Stomach (tissue), 4 donors: ENCODE measurements around the gene NFXL1.

Experiments
- CTCF ChIP-seq, 7 experiments: fragments of 450-650 bp in 4 of 7; fragments of 200-600 bp in 3 of 7; sonication (generic) in 3 of 7; IDR thresholded peaks; one replicate each; pipeline ENCODE4 v1.5.1; 2016 to 2019; ENCODE audit warnings: antibody characterized with exemption in 7 of 7, control low read depth in 2 of 7, mild to moderate bottlenecking in 1 of 7
- POLR2A ChIP-seq, 4 donors: fragments of 450-650 bp; IDR thresholded peaks; one replicate each; pipeline ENCODE4 v1.6.1; 2016; ENCODE audit warnings: antibody characterized with exemption in 4 of 4, control low read depth in 2 of 4, mild to moderate bottlenecking in 1 of 4, moderate library complexity in 1 of 4
- POLR2AphosphoS5 ChIP-seq, 3 donors: sonication (generic); formaldehyde crosslinking; IDR thresholded peaks; one replicate each; pipeline ENCODE4 v1.6.1; 2016; ENCODE audit warnings: antibody characterized with exemption in 3 of 3

- TF ChIP-seq POLR2AphosphoS5 (IDR thresholded peaks at IDR 0.05): peak; percentile 50 to 97 (median 96)
- no peak for TF ChIP-seq CTCF (IDR thresholded peaks at IDR 0.05)
- TF ChIP-seq POLR2A (IDR thresholded peaks at IDR 0.05): peak in 2 of 4 donors; percentile 61 to 69
Observed at GRCh38 chr4:47914220-47914925, at the start of gene NFXL1.
